Measurements from ENCODE around the gene YBX1.
"Not testable (repeated sequence)": the region's sequence is repeated elsewhere in the genome, so short reads cannot be mapped to it uniquely, and the experiment has no call there.

Gene YBX1

GRCh38 chr1:42748021-42748420 lies 65.8 kb downstream of the YBX1 start:
- DNase-seq (ENCODE audit: extremely low read depth in 1 of 2, low read depth in 1 of 2) = no peak

DNA sequence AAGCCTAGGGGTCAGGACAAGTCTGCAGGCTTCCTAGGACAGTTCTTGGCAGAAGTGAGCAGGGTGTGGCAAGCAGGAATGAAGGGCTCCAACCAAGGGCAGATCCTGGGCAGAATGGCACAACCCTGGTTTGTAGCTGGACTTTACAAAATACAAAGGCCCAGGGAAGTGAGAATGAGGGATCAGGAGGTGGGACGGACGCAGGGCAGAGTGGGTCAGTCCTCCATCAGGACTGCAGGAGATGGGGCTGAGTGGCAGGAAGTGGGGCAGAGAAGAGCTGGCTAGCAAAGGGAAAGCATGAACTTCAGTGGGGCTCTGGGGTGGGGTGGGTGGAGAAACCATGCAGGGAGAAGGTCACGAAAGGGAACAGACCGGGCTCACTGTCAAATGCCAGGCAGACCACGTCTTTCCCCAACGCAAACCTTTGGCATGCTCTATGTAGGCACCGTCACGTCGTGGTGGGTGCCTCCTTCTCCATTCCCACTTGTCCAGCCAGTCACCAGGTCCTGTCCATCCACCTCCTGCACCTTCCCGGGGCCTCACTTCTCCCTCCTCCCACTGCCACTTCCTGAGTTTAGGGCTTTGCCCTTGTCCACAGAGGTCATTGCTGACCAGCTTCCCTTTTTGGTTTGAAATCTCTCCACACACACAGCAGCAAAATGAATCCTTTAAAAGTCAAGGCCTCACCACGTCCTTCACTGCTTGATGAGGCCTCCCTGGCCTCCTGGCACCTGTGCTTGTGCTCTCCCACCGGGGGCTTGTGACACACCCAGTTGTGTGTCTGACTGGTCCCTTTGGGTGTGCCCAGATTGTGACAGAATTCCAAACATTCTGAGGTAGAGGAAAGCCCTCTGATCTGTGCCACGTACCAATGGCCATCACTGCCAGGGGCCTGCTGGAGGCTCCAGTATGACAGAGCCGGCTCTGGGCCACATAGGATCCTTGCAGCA lies 66.5 kb downstream of the YBX1 start:
- DNase-seq (ENCODE audit: extremely low read depth in 1 of 2, low read depth in 1 of 2) = no peak

DNA sequence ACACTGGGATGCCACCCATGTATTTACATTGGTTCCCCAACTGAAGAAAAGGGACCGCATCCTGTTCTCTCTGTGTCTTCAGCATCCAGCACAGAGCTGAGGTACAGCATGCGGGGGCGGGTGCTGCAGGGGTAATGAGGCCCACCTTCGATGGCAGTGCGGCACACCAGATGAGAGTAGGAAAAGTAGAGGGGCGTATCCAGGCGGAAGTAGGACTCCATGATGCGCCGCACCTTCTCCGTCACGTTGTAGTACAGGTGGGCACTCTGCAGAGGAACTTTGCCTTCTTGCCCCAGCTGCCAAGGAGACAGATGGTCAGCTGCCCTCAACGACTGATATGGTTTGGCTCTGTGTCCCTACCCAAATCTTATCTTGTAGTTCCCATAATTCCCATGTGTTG lies 67.8 kb downstream of the YBX1 start:
- DNase-seq (ENCODE audit: extremely low read depth in 1 of 2, low read depth in 1 of 2) = no peak

GRCh38 chr1:42751511-42752070 lies 69.4 kb downstream of the YBX1 start:
- DNase-seq (ENCODE audit: extremely low read depth in 1 of 2, low read depth in 1 of 2) = not testable (repeated sequence)

DNA sequence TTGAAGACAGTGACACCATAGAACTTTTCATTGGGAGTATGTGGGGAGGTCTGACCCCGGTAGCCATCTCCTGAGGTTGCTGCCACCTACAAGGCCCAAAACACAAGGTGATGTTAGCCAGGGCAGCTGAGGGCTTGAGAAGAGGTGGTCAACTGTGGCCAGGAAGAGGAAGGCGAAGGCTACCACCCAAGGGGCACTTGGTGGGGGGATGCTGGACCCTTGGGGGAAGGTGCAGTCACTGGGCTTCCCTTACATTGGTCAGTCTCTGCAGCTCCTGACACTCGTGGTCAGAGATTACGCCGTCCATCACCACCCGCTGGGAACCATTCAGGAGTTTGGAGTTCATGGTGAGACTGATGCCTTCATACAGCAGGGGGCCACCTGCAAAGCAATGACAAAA lies 70.1 kb downstream of the YBX1 start:
- no peak for DNase-seq (ENCODE audit: extremely low read depth in 1 of 2, low read depth in 1 of 2)

- DNase-seq (ENCODE audit: extremely low read depth in 1 of 2, low read depth in 1 of 2) = no peak
Observed at GRCh38 chr1:42753070-42753469, 70.9 kb downstream of the YBX1 start.

Data from activated CD8-positive, alpha-beta memory T cell treated with anti-CD3 and anti-CD28 coated beads for 1 hour (primary cell).